ENCODE measurements around the gene THAP4. TPM values are rescaled to one million over a fixed set of nuclear protein-coding genes. Genes with fewer than 3 reads are reported as not detected.

The THAP4 gene
- total RNA-seq, 1 donor from 2014 or later, result 32.4 TPM

DNA sequence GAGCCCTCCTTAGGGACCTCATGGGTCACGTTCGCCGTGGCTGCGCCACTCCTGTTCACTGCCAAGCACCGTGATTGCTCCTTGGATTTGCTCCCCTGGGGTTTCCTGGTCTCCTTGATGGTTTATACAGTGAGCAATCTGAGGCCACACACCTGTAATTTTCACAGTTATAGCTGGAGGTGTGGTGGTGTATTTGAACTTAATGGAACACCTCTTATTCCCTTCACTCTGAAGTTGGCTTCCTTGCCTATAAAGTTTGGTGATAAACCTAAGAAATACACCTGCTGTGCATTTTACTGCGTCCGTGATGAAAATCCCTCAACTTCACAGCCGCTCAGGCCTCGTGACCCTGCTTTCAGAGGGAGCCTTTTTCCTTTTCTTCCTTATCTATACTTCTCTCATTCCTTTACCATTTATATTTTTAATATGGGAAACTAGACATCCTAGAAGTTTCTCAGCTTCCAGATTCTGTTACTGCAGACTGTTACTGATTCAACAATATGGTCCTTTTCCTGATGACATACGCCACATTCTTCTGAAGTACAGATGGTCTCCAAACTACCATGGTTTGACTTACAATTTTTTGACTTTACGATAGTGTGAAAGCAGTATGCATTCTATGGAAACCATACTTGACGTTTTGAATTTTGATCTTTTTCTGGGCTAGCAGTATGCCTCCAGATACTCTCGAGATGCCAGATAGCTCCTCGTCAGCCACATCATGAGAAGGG is 9.1 kb upstream of the THAP4 start:
- DNase-seq, result no peak
- TF ChIP-seq, protein P1, sequence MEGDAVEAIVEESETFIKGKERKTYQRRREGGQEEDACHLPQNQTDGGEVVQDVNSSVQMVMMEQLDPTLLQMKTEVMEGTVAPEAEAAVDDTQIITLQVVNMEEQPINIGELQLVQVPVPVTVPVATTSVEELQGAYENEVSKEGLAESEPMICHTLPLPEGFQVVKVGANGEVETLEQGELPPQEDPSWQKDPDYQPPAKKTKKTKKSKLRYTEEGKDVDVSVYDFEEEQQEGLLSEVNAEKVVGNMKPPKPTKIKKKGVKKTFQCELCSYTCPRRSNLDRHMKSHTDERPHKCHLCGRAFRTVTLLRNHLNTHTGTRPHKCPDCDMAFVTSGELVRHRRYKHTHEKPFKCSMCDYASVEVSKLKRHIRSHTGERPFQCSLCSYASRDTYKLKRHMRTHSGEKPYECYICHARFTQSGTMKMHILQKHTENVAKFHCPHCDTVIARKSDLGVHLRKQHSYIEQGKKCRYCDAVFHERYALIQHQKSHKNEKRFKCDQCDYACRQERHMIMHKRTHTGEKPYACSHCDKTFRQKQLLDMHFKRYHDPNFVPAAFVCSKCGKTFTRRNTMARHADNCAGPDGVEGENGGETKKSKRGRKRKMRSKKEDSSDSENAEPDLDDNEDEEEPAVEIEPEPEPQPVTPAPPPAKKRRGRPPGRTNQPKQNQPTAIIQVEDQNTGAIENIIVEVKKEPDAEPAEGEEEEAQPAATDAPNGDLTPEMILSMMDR (IDR thresholded peaks at IDR 0.05; ENCODE audit: partially characterized antibody, unreplicated experiment), result no peak
- Mint-ChIP-seq H3K9me3 (ENCODE audit: unreplicated experiment) (no peaks in the 10 kb centered on the region), H3K27ac (ENCODE audit: unreplicated experiment) (no peak overlapping the region), H3K4me1 (ENCODE audit: low read depth, unreplicated experiment) (peaks cover 15% of the 10 kb centered on the region), H3K4me3 (ENCODE audit: unreplicated experiment) (no peak overlapping the region), H3K27me3 (ENCODE audit: unreplicated experiment) (peaks cover 4% of the 10 kb centered on the region), H3K36me3 (ENCODE audit: unreplicated experiment) (no peaks in the 10 kb centered on the region)

DNA sequence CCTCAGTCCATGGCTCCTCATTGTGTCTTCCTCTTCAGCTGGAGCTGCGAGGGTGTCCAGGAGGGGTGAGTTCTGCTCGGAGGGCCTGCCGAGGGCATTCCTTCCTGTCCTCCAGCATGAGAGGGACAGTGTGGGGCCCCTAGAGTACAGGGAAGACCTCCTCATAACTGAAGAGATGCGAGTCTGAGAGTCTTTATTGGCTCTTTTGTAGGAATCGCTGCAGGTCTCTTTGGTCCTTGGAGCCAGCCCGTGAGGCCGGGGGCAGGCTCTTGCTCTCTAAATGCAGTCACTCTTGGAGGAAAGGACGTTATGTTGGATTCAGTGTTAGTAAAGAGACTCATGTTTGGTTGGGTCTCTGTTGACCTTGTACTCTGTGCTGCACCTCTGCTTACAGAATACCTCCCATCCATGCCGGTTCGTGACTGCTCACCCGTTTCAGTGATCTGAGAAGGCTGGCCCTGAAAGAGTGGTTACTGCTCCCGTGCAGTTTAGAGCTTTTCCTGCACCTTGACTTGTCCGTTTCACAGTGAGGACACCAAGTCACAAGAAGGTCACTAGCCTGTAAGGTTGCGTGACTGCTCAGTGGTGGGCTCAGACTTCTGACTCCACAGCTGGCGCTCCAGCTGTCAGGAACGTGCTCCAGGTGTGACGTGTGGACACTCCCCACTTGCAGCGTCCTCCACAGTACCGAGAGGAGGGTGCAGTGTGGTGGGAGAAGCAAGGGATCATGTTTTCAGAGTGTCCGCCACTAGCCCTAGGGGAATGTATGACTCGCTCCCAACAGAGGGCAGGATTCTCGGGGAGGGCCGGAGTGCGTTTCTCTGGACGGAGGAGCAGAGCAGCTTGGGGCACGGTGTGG is 8.3 kb upstream of the THAP4 start:
- no peaks in the 10 kb centered on the region for H3K9me3 Mint-ChIP-seq (ENCODE audit: unreplicated experiment)
- peaks cover 2% of the 10 kb centered on the region for H3K27me3 Mint-ChIP-seq (ENCODE audit: unreplicated experiment)
- DNase-seq, result no peak
- H3K4me3 Mint-ChIP-seq (ENCODE audit: unreplicated experiment), result no peak overlapping the region
- TF ChIP-seq, protein P1 (IDR thresholded peaks at IDR 0.05; ENCODE audit: partially characterized antibody, unreplicated experiment), result no peak
- peaks cover 17% of the 10 kb centered on the region for H3K4me1 Mint-ChIP-seq (ENCODE audit: low read depth, unreplicated experiment)
- no peaks in the 10 kb centered on the region for H3K36me3 Mint-ChIP-seq (ENCODE audit: unreplicated experiment)
- no peak overlapping the region for H3K27ac Mint-ChIP-seq (ENCODE audit: unreplicated experiment)

DNA sequence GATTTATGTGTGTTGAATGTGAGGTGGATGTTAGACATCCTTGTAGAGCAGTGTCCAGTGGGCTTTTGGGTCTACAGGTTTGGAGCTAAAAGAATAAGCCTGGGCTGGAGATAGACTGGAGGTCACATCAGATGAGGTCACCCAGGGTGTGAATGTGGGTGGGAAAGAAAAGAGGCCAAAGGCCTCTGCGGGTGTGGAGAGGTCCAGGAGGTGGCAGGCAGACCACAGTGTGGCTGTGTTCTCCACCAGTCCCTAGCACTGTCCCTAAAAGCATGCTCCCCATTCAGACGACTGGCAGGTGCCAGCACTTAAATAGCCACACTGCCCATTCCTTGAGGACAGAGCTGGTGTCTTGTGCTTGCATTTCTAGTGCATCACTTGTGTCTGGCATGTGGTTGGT is 4.7 kb upstream of the THAP4 start:
- peaks cover 5% of the 10 kb centered on the region for H3K27me3 Mint-ChIP-seq (ENCODE audit: unreplicated experiment)
- no peak for DNase-seq
- peaks cover 7% of the 10 kb centered on the region for H3K9me3 Mint-ChIP-seq (ENCODE audit: unreplicated experiment)
- no peak overlapping the region for H3K4me3 Mint-ChIP-seq (ENCODE audit: unreplicated experiment)
- H3K36me3 Mint-ChIP-seq (ENCODE audit: unreplicated experiment), result peaks cover 12% of the 10 kb centered on the region
- no peak overlapping the region for H3K27ac Mint-ChIP-seq (ENCODE audit: unreplicated experiment)
- TF ChIP-seq, protein P1 (IDR thresholded peaks at IDR 0.05; ENCODE audit: partially characterized antibody, unreplicated experiment), result no peak
- peaks cover 16% of the 10 kb centered on the region for H3K4me1 Mint-ChIP-seq (ENCODE audit: low read depth, unreplicated experiment)

DNA sequence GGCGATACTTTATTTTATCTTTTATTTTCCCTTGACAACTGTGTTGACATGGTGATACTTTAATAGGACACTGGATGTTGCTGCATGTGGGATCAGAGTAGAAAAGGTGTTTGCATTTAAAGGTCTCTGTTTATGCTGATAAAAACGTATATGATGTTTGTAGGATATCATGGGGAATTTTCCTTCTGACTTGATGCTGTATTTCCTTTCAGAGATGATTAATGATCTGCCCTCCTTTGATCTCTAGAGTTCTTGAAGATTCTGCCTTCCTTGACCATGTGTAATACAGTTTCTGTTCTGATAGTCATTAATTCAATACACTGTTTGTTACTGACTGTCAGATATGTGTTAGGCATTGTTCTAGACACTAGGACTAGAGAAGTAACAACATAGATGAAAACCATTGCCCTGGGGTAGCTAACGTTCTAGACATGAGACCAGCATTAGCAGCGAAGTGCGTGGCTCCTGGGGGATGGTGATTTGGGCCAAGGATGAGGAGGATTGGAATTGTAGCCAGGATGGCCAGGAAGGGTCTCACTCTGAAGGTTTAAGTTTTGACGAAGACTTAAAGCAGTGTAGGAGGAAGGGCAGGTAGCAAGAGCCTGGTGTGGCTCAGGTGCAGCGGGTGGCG is 3.3 kb upstream of the THAP4 start:
- H3K4me1 Mint-ChIP-seq (ENCODE audit: low read depth, unreplicated experiment), result peaks cover 18% of the 10 kb centered on the region
- peaks cover 9% of the 10 kb centered on the region for H3K27me3 Mint-ChIP-seq (ENCODE audit: unreplicated experiment)
- no peak overlapping the region for H3K4me3 Mint-ChIP-seq (ENCODE audit: unreplicated experiment)
- TF ChIP-seq, protein P1 (IDR thresholded peaks at IDR 0.05; ENCODE audit: partially characterized antibody, unreplicated experiment), result no peak
- H3K36me3 Mint-ChIP-seq (ENCODE audit: unreplicated experiment), result peaks cover 12% of the 10 kb centered on the region
- H3K9me3 Mint-ChIP-seq (ENCODE audit: unreplicated experiment), result peaks cover 11% of the 10 kb centered on the region
- no peak overlapping the region for H3K27ac Mint-ChIP-seq (ENCODE audit: unreplicated experiment)
- DNase-seq, result no peak
